HepG2 (cell line): Measurements from ENCODE around the gene SLC6A17. TPM values are rescaled to one million over a fixed set of nuclear protein-coding genes. Genes with fewer than 3 reads are reported as not detected.

Source experiments
- ATAC-seq: fragments of 200-7000 bp; cut with Tn5 transposase; 3 replicates; pipeline ENCODE4 v1.9.1; 2020; ENCODE audit warnings: mild to moderate bottlenecking, moderate library complexity
- BruUV-seq: library from RNA; stranded (reverse); fragments of 400-500 nt; replicated peaks from 2 replicates; lab custom pipeline; 2021; lab: Mats Ljungman, UMichigan
- CTCF ChIA-PET: fragments of 300-600 bp; formaldehyde crosslinking; extraction: SDS; loops from one replicate; lab custom pipeline; 2021; ENCODE audit warnings: low total read pairs, inconsistent platforms, low intra/inter-chr PET ratio; lab: Yijun Ruan, JAX
- POLR2A ChIA-PET: fragments of 350-600 bp; sonication (Branson Sonifier 250); formaldehyde crosslinking; loops from one replicate; lab custom pipeline; 2020; ENCODE audit warnings: antibody characterized with exemption, inconsistent platforms; lab: Yijun Ruan, JAX
- DNase-seq: peaks from one replicate; pipeline ENCODE4 v3.0.0-alpha.2; 2015; ENCODE audit warnings: low spot score
- FAIRE-seq: peaks from 3 replicates; lab custom pipeline; 2011; peaks lifted over from hg19 to GRCh38; lab: Jason Lieb, UNC
- H2AFZ ChIP-seq: one replicate; pipeline ENCODE4 v1.6.1; 2011; ENCODE audit warnings: low read length, inconsistent platforms
- H3K27ac ChIP-seq: fragments of 300-600 bp; 3 replicates; pipeline ENCODE4 v1.8.0; 2011; ENCODE audit warnings: mixed run types, mild to moderate bottlenecking, mixed read lengths, low read length, inconsistent platforms; ENCODE audit not compliant: insufficient read depth; ENCODE audit errors: extremely low read length
- H3K27me3 ChIP-seq, 2 experiments: fragments of 200-600 bp in 1 of 2; 2 replicates in 1 of 2; 3 replicates in 1 of 2; pipeline versions ENCODE4 v1.6.0 to v1.8.0; 2011; ENCODE audit warnings: low read length in 2 of 2, mild to moderate bottlenecking in 2 of 2, moderate library complexity in 2 of 2, inconsistent platforms in 1 of 2; ENCODE audit not compliant: insufficient read depth in 2 of 2, control insufficient read depth in 1 of 2
- H3K36me3 ChIP-seq, 2 experiments: fragments of 200-600 bp in 1 of 2; replicated peaks in 1 of 2; 2 replicates in 1 of 2; 3 replicates in 1 of 2; pipeline versions ENCODE4 v1.5.1 to v1.8.0; 2011; ENCODE audit warnings: low read length in 2 of 2, inconsistent platforms in 1 of 2; ENCODE audit not compliant: insufficient read depth in 2 of 2, control insufficient read depth in 1 of 2
- H3K4me1 ChIP-seq: 2 replicates; pipeline ENCODE4 v1.5.1; 2012; ENCODE audit warnings: low read length, inconsistent platforms; ENCODE audit not compliant: insufficient read depth
- H3K4me2 ChIP-seq: 2 replicates; pipeline ENCODE4 v1.6.0; 2011; ENCODE audit warnings: low read depth, low read length, inconsistent platforms
- H3K4me3 ChIP-seq, 3 experiments: fragments of 200-600 bp in 1 of 3; sonication (generic), shearing (Covaris generic) in 1 of 3; replicated peaks in 1 of 3; 2 replicates each; pipeline ENCODE4 v1.5.1; 2011 to 2016; ENCODE audit warnings: low read length in 3 of 3, inconsistent platforms in 2 of 3, low read depth in 2 of 3, mild to moderate bottlenecking in 2 of 3, control low read depth in 1 of 3, mixed read lengths in 1 of 3; ENCODE audit not compliant: insufficient read depth in 1 of 3
- H3K79me2 ChIP-seq: one replicate; pipeline ENCODE4 v1.6.1; 2011; ENCODE audit warnings: low read length, inconsistent platforms; ENCODE audit not compliant: insufficient read depth
- H3K9ac ChIP-seq: 2 replicates; pipeline ENCODE4 v1.6.0; 2011; ENCODE audit warnings: mild to moderate bottlenecking, low read depth, low read length, inconsistent platforms; ENCODE audit not compliant: insufficient read depth
- H3K9me3 ChIP-seq: 2 replicates; pipeline ENCODE4 v1.5.1; 2012; ENCODE audit warnings: mild to moderate bottlenecking, low read length
- H4K20me1 ChIP-seq: 2 replicates; pipeline ENCODE4 v1.6.0; 2011; ENCODE audit warnings: inconsistent platforms, mild to moderate bottlenecking, low read length, moderate library complexity; ENCODE audit not compliant: insufficient read depth
- ATRX ChIP-seq: sonication (generic); formaldehyde crosslinking; IDR thresholded peaks from 2 replicates; pipeline ENCODE4 v1.4.0; 2020; ENCODE audit warnings: missing genetic modification reagents, borderline replicate concordance
- BCL6 ChIP-seq: IDR thresholded peaks from 2 replicates; pipeline ENCODE4 v1.6.1; 2016; ENCODE audit warnings: missing genetic modification reagents, missing compliant biosample characterization
- EED ChIP-seq: sonication (generic); formaldehyde crosslinking; IDR thresholded peaks from 2 replicates; pipeline ENCODE4 v1.5.0; 2020; ENCODE audit warnings: mild to moderate bottlenecking, missing genetic modification reagents
- GTF2F1 ChIP-seq: fragments of 150-350 bp; IDR thresholded peaks from 2 replicates; pipeline ENCODE4 v1.6.1; 2014; ENCODE audit warnings: low read length
- NCOA2 ChIP-seq: sonication (generic); formaldehyde crosslinking; IDR thresholded peaks from 2 replicates; pipeline ENCODE4 v1.8.0; 2022; ENCODE audit warnings: inconsistent platforms
- RAD51 ChIP-seq: fragments of 450-650 bp; IDR thresholded peaks from 2 replicates; pipeline ENCODE4 v1.6.1; 2016; ENCODE audit warnings: borderline replicate concordance
- RCOR2 ChIP-seq: IDR thresholded peaks from 2 replicates; pipeline ENCODE4 v1.6.1; 2016; ENCODE audit warnings: missing biosample characterization, missing genetic modification reagents
- SNAI1 ChIP-seq: sonication (generic); formaldehyde crosslinking; IDR thresholded peaks from 2 replicates; pipeline ENCODE4 v1.5.0; 2020; ENCODE audit warnings: mild to moderate bottlenecking, missing genetic modification reagents, borderline replicate concordance
- ZNF121 ChIP-seq: sonication (generic); formaldehyde crosslinking; IDR thresholded peaks from 2 replicates; pipeline ENCODE4 v1.5.0; 2020; ENCODE audit warnings: mild to moderate bottlenecking, missing genetic modification reagents
- ZNF136 ChIP-seq: sonication (generic); formaldehyde crosslinking; IDR thresholded peaks from 2 replicates; pipeline ENCODE4 v1.8.1; 2022; ENCODE audit warnings: low read depth, mild to moderate bottlenecking, moderate library complexity, missing genetic modification reagents
- ZNF264 ChIP-seq: sonication (generic); formaldehyde crosslinking; IDR thresholded peaks from 2 replicates; pipeline ENCODE4 v1.4.0; 2020; ENCODE audit warnings: missing genetic modification reagents
- ZNF761 ChIP-seq: sonication (generic); formaldehyde crosslinking; conservative IDR thresholded peaks from 2 replicates; pipeline ENCODE4 v1.4.0; 2020; ENCODE audit warnings: mild to moderate bottlenecking, missing genetic modification reagents
- ZNF841 ChIP-seq: sonication (generic); formaldehyde crosslinking; IDR thresholded peaks from 2 replicates; pipeline ENCODE4 v1.8.1; 2023; ENCODE audit warnings: missing genetic modification reagents, borderline replicate concordance
- ZSCAN12 ChIP-seq: sonication (generic); formaldehyde crosslinking; IDR thresholded peaks from 2 replicates; pipeline ENCODE4 v1.9.0; 2021; ENCODE audit warnings: mild to moderate bottlenecking, missing genetic modification reagents
- WGBS: methylation state at CpG from one replicate; pipeline ENCODE4 v1.1.6; 2017; ENCODE audit warnings: low lambda C conversion rate; 5-methylcytosine and 5-hydroxymethylcytosine counted together
- in situ Hi-C: cut with HindIII; loops from 2 replicates; pipeline ENCODE4 v1.10.0; 2017; ENCODE audit warnings: low pct_unique_long_range_greater_than_20kb; ENCODE audit not compliant: extremely low pct_ligation_motif_present
- intact Hi-C: fragments of 100-400 bp; cut with micrococcal nuclease; formaldehyde crosslinking; loops from one replicate; pipeline ENCODE4 v1.10.0; 2022; ENCODE audit not compliant: unreplicated experiment
- polyA plus RNA-seq, 8 experiments: library from polyadenylated mRNA; depleted of rRNA in 3 of 8; stranded (reverse) in 7 of 8; unstranded in 1 of 8; fragments of >200 nt; fragmentation: Illumina TruSeq in 4 of 8; extraction: Trizol in 4 of 8; gene quantifications; 2 replicates each; pipeline versions ENCODE4 v1.2.1 to v1.2.3, GENCODE V29; 2011 to 2016; ENCODE audit warnings: low read depth in 4 of 8, missing spikeins in 1 of 8, mixed read lengths in 1 of 8; ENCODE audit not compliant: insufficient read depth in 1 of 8
- total RNA-seq, 5 experiments: library from RNA; depleted of rRNA; stranded (reverse); fragments of >200 nt; fragmentation: Illumina TruSeq; extraction: Trizol; gene quantifications; 2 replicates each; pipeline ENCODE4 v1.2.3, GENCODE V29; 2016; ENCODE audit warnings: low read depth in 1 of 5
- TF ChIP-seq, protein P1 (sequence below): sonication (generic); formaldehyde crosslinking; IDR thresholded peaks from 2 replicates; pipeline ENCODE4 v1.8.0; 2022; ENCODE audit warnings: low read depth, missing genetic modification reagents
- TF ChIP-seq, protein P2 (sequence below): sonication (generic); formaldehyde crosslinking; IDR thresholded peaks from 2 replicates; pipeline ENCODE4 v1.4.0; 2020; ENCODE audit warnings: missing genetic modification reagents
- TF ChIP-seq, protein P3 (sequence below): sonication (generic); formaldehyde crosslinking; IDR thresholded peaks from 2 replicates; pipeline ENCODE4 v1.4.0; 2020; ENCODE audit warnings: mild to moderate bottlenecking, missing genetic modification reagents
- TF ChIP-seq, protein P4 (sequence below): sonication (generic); formaldehyde crosslinking; IDR thresholded peaks from 2 replicates; pipeline ENCODE4 v1.4.0; 2020; ENCODE audit warnings: missing genetic modification reagents, mild to moderate bottlenecking, borderline replicate concordance

Gene SLC6A17
- total and polyA plus RNA-seq, 2 of the 13 experiments (the other 11 are each of a cell fraction or from before 2014, with no cell fraction given): not detected

DNA sequence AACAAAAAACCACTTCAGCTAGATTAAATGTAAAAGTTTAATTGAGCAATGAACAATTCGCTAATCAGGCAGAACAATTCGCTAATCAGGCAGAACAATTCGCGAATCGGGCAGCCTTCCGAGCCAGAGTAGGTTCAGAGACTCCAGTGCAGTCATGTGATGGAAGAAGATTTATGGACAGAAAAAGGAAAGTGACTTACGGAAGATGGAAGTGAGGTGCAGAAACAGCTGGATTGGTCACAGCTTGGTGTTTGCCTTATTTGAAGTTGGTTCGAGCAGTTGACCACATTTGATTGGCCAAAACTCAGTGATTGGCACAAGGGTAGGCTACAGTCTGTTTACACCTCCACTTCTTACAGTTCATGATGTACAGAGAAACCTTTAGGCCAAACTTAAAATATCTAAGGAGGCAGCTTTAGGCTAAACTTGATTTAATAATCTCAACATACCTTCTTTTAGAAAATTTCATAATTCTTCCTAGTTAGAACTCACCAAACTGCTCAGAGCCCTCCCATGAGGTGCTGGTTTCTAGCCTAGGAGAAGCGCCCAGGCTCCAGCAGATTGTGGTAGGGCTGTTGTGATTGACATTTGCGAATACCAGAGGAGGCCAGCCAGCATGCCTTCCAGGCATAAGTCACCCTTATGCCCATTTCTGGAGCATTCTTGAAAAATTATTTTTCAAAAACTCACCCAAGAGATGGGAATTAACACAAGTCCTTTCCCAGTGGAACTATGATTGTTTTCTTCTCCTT lies 37.0 kb downstream of the SLC6A17 start (continued):
- TF ChIP-seq GTF2F1 (no peak), ZNF121 (no peak), RCOR2 (no peak)
- TF ChIP-seq, protein P1, sequence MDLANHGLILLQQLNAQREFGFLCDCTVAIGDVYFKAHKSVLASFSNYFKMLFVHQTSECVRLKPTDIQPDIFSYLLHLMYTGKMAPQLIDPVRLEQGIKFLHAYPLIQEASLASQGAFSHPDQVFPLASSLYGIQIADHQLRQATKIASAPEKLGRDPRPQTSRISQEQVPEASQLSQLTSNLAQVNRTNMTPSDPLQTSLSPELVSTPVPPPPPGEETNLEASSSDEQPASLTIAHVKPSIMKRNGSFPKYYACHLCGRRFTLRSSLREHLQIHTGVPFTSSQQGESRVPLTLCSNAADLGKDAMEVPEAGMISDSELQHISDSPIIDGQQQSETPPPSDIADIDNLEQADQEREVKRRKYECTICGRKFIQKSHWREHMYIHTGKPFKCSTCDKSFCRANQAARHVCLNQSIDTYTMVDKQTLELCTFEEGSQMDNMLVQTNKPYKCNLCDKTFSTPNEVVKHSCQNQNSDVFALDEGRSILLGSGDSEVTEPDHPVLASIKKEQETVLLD (CRISPR knock-in tag): no peak

DNA sequence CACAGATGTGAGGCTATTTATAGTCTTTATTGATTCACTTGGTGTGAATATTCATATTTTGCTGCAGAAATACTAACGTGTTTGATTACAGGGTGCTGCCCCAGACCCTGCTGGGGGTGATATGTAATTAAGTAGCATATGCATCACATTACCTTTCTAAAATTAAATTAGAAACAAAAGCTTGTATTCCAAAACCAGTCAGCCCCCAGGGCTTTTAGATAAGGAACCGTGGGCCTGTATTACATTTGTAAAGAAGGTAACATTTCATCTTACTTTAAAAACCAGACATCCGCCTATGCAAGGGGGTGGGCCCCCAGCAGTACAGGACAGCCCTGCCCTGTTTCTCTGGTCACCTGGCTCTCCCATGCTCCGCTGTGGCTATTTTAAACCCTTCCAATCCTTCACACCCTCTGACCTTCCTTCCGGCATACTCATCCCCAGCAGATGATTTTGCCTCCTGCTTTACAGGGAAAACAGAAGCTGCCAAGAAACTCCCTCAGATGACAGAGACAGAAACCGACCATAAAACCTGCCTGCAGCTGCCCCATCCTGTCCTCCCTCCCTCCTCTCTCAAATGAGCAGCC lies 37.8 kb downstream of the SLC6A17 start:
- H3K4me2 ChIP-seq: no peak overlapping the region
- no peak for TF ChIP-seq EED (CRISPR knock-in tag)
- TF ChIP-seq ZSCAN12: no peak
- TF ChIP-seq, protein P2, sequence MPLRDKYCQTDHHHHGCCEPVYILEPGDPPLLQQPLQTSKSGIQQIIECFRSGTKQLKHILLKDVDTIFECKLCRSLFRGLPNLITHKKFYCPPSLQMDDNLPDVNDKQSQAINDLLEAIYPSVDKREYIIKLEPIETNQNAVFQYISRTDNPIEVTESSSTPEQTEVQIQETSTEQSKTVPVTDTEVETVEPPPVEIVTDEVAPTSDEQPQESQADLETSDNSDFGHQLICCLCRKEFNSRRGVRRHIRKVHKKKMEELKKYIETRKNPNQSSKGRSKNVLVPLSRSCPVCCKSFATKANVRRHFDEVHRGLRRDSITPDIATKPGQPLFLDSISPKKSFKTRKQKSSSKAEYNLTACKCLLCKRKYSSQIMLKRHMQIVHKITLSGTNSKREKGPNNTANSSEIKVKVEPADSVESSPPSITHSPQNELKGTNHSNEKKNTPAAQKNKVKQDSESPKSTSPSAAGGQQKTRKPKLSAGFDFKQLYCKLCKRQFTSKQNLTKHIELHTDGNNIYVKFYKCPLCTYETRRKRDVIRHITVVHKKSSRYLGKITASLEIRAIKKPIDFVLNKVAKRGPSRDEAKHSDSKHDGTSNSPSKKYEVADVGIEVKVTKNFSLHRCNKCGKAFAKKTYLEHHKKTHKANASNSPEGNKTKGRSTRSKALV (CRISPR knock-in tag): no peak
- TF ChIP-seq RAD51: no peak
- no peak for TF ChIP-seq ZNF136 (CRISPR knock-in tag)
- no peak for TF ChIP-seq ZNF841 (CRISPR knock-in tag)
- no peak for TF ChIP-seq NCOA2 (CRISPR knock-in tag)
- TF ChIP-seq, protein P3, sequence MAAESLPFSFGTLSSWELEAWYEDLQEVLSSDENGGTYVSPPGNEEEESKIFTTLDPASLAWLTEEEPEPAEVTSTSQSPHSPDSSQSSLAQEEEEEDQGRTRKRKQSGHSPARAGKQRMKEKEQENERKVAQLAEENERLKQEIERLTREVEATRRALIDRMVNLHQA (CRISPR knock-in tag): no peak
- TF ChIP-seq ATRX (CRISPR knock-in tag): no peak
- no peak for TF ChIP-seq BCL6 (CRISPR knock-in tag)
- no peak for TF ChIP-seq SNAI1 (CRISPR knock-in tag)
- TF ChIP-seq ZNF761 (CRISPR knock-in tag): no peak
- TF ChIP-seq, protein P4, sequence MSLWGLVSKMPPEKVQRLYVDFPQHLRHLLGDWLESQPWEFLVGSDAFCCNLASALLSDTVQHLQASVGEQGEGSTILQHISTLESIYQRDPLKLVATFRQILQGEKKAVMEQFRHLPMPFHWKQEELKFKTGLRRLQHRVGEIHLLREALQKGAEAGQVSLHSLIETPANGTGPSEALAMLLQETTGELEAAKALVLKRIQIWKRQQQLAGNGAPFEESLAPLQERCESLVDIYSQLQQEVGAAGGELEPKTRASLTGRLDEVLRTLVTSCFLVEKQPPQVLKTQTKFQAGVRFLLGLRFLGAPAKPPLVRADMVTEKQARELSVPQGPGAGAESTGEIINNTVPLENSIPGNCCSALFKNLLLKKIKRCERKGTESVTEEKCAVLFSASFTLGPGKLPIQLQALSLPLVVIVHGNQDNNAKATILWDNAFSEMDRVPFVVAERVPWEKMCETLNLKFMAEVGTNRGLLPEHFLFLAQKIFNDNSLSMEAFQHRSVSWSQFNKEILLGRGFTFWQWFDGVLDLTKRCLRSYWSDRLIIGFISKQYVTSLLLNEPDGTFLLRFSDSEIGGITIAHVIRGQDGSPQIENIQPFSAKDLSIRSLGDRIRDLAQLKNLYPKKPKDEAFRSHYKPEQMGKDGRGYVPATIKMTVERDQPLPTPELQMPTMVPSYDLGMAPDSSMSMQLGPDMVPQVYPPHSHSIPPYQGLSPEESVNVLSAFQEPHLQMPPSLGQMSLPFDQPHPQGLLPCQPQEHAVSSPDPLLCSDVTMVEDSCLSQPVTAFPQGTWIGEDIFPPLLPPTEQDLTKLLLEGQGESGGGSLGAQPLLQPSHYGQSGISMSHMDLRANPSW (CRISPR knock-in tag): no peak
- TF ChIP-seq ZNF264 (CRISPR knock-in tag): no peak

More for the DNA sequence above, 37.8 kb downstream of the SLC6A17 start:
- ChIA-PET CTCF (no interaction called here), POLR2A (no interaction called here)
- Histone ChIP-seq H2AFZ (no peak overlapping the region), H4K20me1 (no peaks in the 10 kb centered on the region), H3K4me1 (no peaks in the 10 kb centered on the region), H3K4me3 (no peak overlapping the region), H3K9me3 (no peaks in the 10 kb centered on the region), H3K27ac (no peak overlapping the region), H3K79me2 (no peaks in the 10 kb centered on the region), H3K27me3 (peaks cover 9 to 68% of the 10 kb centered on the region in 2 experiments), H3K9ac (no peak overlapping the region), H3K36me3 (no peaks in the 10 kb centered on the region)
- ATAC-seq: no peak
- no TSS peak for BruUV-seq
- DNase-seq: no peak
- FAIRE-seq: no peak
- intact Hi-C loops (no loop called here), in situ Hi-C loops (no loop called here)
- WGBS: 16% methylated on average over 6 of the region's 6 CpGs
